Stimulated activated CD8-positive, alpha-beta memory T cell treated with anti-CD3 and anti-CD28 coated beads, Interleukin-4, amount 100 ng/mL, for 48 hours (primary cell): Measurements from ENCODE around the gene ARHGAP28.

ENCODE experiments used
- DNase-seq: peaks from one replicate; pipeline ENCODE4 v3.0.0-alpha.2; 2020

The ARHGAP28 gene

DNA sequence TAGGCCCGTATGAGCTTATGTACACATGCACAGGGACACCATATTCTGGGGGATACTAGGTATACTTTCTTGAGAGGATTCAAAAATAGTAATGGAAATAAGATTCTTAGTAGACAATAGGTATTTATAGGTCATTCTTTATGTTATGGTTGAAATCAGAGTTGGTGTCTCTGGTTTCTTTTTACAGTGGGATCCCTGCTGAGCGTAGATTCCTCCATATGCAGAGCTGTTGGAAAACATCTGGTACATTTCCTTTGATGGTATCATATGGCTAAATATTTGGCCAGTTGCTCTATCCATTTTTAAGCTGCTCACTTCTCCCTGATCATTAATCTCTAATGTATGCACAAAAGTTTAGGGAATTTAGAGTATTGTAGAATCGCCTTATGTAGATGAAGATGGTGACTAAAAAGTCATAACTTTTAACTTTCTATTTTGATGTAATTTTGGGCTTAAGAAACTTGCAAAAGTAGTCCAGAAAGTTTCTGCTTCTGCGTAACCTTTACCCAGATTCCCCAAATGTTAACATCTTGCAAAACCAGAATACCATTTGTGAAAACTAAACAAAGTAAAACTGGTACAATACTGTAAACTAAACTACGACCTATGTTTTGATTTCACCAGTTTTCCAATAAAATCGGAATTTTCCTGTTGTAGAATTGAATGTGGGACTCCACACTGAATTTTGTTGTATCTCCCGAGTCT is 5.4 kb downstream of the ARHGAP28 start:
- no peak for DNase-seq

DNA sequence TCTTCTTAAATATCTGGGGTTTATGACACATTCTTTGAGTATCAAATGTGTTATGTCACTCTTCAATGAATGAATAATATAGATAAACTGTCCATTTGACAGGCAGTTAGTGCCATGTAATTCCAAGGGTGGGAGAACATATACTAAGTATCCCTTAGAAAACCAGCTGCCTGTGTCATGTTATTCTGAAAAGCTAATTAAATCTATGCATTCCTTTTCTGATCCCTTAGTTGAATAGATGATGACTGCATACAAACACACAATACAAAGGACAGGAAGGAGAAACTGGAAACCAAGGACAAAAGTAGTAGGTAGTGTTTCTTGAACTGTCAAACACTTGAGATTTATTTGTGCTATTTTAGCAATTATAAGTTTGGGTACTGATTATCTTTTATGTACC is 8.3 kb downstream of the ARHGAP28 start:
- DNase-seq = no peak

GRCh38 chr18:6738622-6739021 is 9.1 kb downstream of the ARHGAP28 start:
- no peak for DNase-seq

GRCh38 chr18:6741232-6741663 is 11.7 kb downstream of the ARHGAP28 start:
- no peak for DNase-seq

GRCh38 chr18:6741786-6742185 is 12.3 kb downstream of the ARHGAP28 start:
- DNase-seq = no peak

- DNase-seq = no peak
Observed at GRCh38 chr18:6743999-6744398, 14.5 kb downstream of the ARHGAP28 start.

DNA sequence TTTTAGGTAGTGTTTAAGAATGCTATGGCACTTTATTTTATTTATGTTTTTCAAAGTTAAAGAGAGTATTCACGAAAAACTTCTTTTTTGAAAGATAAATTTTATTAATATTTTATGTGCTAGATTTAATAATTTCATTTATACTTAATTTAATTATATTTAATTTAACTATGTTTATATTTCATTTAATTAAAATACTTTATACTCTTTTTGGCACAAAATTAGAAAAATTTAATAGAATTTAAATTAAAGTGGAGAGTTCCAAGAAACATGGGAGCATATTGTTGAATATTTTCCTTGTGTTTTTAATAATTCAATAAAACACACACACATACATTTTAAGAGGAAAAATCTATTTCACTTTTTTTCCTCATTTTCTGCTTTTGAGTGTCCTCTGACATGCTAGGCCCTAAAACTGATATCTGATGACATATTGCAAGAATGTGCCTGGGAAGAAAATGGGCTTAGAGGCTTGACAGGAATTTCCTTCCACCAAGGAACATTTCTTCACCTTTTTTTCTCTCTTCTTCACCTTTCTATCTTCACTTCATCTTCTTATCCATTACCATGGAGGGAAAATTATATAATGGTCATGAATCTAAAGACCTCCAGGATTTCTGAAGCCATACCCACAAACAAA is 15.4 kb downstream of the ARHGAP28 start:
- no peak for DNase-seq

GRCh38 chr18:6745504-6746031 is 16.1 kb downstream of the ARHGAP28 start:
- DNase-seq = no peak

GRCh38 chr18:6746386-6746960 is 17.0 kb downstream of the ARHGAP28 start:
- DNase-seq = no peak

GRCh38 chr18:6747646-6748045 is 18.1 kb downstream of the ARHGAP28 start:
- DNase-seq = no peak

DNA sequence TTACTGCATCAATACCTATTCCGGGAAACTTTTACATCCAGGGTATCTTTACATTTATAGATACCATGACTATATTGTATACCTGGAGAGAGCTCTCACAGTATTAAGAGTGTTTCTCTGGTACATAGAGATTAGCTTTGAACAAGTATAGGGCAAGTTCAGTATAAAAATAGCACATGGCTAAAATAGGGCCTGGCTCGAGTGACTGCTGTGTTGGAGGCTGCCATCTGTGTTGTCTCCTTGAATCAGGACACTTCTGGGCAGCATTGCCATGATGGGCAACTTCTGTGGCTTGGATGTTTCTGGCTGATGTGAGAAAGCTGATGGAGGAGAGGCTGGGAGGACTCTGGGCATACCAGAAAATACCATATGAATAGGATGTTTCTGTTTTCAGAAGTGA is 18.7 kb downstream of the ARHGAP28 start:
- no peak for DNase-seq

DNA sequence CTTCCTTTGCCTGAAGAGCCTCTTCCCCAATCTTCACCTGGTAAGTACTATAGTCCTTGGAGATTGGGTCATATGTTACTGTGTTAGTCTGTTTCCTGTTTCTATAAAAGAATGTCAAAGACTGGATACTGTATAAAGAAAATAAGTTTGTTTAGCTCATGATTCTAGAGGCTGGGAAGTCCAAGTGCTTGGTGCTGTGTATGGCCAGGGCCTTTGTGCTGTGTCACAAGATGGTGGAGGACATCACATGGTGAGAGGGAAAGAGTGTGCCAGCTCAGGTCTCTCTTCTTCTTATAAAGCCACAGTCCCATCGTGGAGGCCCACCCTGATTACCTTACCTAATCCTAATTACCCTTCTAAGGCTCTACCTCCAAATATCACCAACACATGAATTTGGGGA is 20.9 kb downstream of the ARHGAP28 start:
- DNase-seq = no peak

DNA sequence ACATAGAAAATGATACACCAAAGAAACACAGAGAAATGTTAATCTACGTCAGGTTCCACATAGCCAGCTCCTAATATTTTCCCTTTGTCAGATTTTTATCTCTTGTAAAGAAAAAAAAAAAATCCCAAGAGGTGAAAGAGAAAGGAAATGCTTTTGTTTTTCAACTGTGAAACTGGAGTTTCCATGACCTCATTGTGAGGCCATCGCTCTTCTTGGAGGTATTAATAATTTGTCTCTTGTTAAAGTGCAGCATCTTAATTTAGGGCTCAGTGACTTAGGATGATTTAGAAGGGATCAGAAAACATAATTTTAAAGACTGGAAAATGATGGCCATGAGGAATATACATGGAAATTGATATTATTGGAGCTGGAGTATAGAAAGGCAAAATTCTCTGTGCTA is 21.7 kb downstream of the ARHGAP28 start:
- DNase-seq = no peak

DNA sequence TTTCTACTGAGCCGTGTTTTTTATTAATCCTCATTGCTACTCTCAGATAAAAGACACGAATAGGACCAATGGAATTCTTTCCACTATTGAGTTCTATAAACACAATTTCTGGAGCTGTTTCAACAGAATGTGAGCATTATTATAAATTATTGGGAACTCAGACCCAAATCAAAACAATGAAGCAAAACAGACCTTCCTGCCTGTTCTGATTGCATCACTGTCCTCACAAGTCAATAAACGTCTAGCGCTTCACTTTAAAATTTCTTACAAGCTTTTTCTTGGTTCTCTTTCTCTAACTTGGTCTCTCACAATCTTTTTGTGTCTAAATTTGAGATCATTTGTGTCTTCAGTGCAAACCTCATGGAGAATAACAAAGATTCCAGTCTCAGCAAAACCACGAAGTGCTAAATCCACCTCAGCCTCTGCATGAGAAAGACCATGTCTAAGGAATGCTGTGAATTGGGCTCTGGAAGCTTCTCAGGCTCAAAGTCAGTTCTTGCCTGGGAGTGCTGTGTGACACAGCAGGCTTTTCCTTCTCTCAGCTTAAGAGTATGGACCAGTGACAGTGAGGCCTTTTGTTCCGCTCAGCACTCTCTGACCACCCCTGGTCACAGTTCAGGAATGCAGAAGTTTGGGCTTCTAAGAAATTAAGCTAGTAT is 22.8 kb downstream of the ARHGAP28 start:
- DNase-seq = no peak

GRCh38 chr18:6755107-6755506 is 25.6 kb downstream of the ARHGAP28 start:
- no peak for DNase-seq

DNA sequence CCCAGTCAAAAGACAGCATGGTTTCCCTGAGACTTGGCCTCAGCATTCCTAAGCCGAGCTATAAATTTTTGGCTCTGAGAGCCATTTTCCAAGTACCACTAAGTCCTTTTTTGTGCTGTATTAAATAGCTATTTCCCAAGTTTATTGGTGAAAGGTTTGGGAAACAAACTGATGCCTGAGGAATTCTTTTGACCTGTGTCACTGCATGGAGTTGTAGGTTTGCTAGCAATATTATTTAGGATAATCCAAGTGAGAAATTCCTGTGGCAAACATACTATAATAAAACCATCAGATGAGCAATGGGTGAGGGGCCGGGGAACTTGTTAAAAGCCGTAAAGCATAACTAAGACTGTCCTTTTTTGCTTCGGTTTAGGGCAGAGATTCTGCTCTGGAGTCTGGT is 28.4 kb downstream of the ARHGAP28 start:
- no peak for DNase-seq

GRCh38 chr18:6759579-6759978 is 30.1 kb downstream of the ARHGAP28 start:
- no peak for DNase-seq

- DNase-seq = no peak
Observed at GRCh38 chr18:6763524-6763923, 34.0 kb downstream of the ARHGAP28 start.

- DNase-seq = no peak
Observed at GRCh38 chr18:6764382-6764781, 34.9 kb downstream of the ARHGAP28 start.

DNA sequence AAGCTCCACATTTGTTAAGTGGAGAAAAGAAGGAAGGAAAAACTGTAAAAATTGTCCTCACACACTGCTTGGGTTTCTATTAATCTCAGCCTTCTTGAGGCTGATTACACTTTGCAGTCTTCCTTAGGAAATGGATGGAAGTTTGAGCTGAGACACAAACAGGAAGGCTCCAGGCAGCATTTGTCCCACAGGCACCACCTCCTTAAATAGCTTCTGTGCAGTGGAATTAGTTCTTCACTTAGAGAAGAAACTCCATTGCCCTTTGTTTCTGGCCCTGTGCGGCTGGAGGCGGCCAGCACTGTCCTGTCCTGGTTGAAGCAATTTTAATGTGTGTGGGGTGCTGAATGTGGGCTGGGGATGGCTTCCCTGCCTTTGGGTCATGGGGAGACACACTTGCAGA is 44.3 kb downstream of the ARHGAP28 start:
- no peak for DNase-seq

- no peak for DNase-seq
Observed at GRCh38 chr18:6775237-6775636, 45.7 kb downstream of the ARHGAP28 start.

- DNase-seq = no peak
Observed at GRCh38 chr18:6775702-6776101, 46.2 kb downstream of the ARHGAP28 start.

- no peak for DNase-seq
Observed at GRCh38 chr18:6776188-6776587, 46.7 kb downstream of the ARHGAP28 start.

DNA sequence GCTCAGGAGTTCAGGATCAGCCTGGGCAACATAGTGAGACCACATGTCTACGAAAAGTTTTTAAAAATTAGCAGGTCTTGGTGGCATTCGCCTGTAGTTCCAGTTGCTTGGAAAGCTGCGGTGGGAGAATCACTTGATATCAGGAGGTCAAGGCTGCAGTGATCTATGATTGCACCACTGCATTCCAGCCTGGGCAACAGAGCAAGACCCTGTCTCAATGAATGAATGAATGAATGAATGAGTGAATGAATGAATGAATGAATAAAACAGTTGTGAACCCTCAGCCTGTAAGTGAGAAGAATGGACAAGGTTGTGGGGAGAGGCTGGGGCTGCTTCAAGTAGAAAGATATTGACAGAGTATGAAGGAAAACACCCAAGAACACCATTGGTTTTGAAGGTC is 48.0 kb downstream of the ARHGAP28 start:
- no peak for DNase-seq
